Endothelial cell (in vitro differentiated cells): ENCODE data around the gene EIF4G3. TPM values are rescaled to one million over a fixed set of nuclear protein-coding genes. Genes with fewer than 3 reads are reported as not detected.

Source experiments
- DNase-seq: peaks from one replicate; pipeline ENCODE4 v3.0.0; 2021; ENCODE audit warnings: low spot score
- H3K27ac Mint-ChIP-seq: one replicate; pipeline ENCODE4 v1.8.0; 2021; ENCODE audit warnings: mixed read lengths, inconsistent platforms; ENCODE audit not compliant: unreplicated experiment
- H3K27me3 Mint-ChIP-seq: one replicate; pipeline ENCODE4 v1.8.0; 2021; ENCODE audit warnings: mild to moderate bottlenecking, moderate library complexity, mixed read lengths, inconsistent platforms; ENCODE audit not compliant: unreplicated experiment
- H3K36me3 Mint-ChIP-seq: one replicate; pipeline ENCODE4 v1.8.0; 2021; ENCODE audit warnings: mild to moderate bottlenecking, low read depth, mixed read lengths, inconsistent platforms; ENCODE audit not compliant: unreplicated experiment
- H3K4me1 Mint-ChIP-seq: one replicate; pipeline ENCODE4 v1.8.0; 2021; ENCODE audit warnings: mild to moderate bottlenecking, mixed read lengths, inconsistent platforms; ENCODE audit not compliant: unreplicated experiment
- H3K4me3 Mint-ChIP-seq: one replicate; pipeline ENCODE4 v1.8.0; 2021; ENCODE audit warnings: mild to moderate bottlenecking, mixed read lengths, inconsistent platforms; ENCODE audit not compliant: unreplicated experiment
- H3K9me3 Mint-ChIP-seq: one replicate; pipeline ENCODE4 v1.8.0; 2021; ENCODE audit warnings: mixed read lengths, inconsistent platforms; ENCODE audit not compliant: unreplicated experiment
- total RNA-seq: library from RNA; stranded (reverse); fragmentation: NEBNext Ultra II Directional; extraction: Animal tissue kit (Norgen Biotek cat#: 25700); gene quantifications from one replicate; pipeline ENCODE4 v1.2.1, GENCODE V29; 2021; ENCODE audit not compliant: unreplicated experiment
- TF ChIP-seq, protein P1 (sequence below): fragments of 200-600 bp; sonication (generic); IDR thresholded peaks from one replicate; pipeline ENCODE4 v1.5.0; 2021; ENCODE audit warnings: antibody characterized with exemption; ENCODE audit not compliant: unreplicated experiment

EIF4G3 gene
- total RNA-seq, 1 donor from 2014 or later: 87.6 TPM

DNA sequence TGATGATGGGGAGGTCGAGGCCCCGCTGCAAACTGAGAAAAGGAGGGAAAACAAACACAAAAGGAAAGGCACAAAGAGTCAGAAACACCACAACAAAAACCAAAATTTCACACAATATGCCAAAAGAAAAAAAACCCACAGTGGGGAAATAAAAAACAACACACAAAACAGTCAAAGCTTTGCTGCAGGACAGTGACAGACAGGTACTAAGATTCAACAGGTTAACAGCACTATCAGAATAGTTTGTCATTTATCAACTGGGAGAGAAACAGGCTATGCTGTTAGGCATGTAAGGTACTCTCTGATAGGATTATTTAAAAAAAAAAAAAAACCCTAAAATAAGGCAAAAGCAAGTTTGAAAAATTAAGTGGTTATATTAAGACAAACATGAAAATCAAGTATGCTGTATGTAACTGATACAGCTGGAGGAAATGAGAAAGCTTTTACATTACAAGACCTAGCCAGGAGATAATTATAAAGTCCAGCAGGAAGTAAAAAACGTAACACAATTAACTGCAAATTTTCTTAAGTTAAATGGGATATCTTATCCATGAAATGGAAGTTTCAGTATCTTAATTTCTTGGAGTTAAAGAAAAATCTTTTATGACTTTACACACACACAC, 179.0 kb downstream of the EIF4G3 start:
- TF ChIP-seq, protein P1, sequence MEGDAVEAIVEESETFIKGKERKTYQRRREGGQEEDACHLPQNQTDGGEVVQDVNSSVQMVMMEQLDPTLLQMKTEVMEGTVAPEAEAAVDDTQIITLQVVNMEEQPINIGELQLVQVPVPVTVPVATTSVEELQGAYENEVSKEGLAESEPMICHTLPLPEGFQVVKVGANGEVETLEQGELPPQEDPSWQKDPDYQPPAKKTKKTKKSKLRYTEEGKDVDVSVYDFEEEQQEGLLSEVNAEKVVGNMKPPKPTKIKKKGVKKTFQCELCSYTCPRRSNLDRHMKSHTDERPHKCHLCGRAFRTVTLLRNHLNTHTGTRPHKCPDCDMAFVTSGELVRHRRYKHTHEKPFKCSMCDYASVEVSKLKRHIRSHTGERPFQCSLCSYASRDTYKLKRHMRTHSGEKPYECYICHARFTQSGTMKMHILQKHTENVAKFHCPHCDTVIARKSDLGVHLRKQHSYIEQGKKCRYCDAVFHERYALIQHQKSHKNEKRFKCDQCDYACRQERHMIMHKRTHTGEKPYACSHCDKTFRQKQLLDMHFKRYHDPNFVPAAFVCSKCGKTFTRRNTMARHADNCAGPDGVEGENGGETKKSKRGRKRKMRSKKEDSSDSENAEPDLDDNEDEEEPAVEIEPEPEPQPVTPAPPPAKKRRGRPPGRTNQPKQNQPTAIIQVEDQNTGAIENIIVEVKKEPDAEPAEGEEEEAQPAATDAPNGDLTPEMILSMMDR: no peak
- Mint-ChIP-seq H3K27me3 (no peaks in the 10 kb centered on the region), H3K36me3 (no peaks in the 10 kb centered on the region), H3K4me3 (no peak overlapping the region), H3K9me3 (no peaks in the 10 kb centered on the region), H3K4me1 (peaks cover 2% of the 10 kb centered on the region), H3K27ac (no peak overlapping the region)
- DNase-seq: no peak

DNA sequence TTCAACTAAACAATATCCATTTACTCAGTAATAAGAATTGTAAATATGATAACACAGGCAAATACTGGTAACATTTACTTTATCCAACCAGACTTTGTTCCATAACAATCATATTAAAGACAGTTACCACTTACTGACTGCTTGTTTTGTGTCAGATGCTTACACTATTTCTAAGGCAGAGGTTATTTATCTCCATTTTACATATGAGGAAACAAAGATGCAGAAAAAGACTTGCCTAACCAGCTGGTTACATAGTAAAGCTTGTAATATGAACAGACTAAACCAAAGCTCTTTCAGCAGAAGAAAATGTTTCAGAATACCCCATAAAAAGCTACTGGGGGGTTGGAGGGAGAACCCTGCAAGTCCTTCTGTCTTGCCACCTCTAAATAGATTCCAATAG, 180.1 kb downstream of the EIF4G3 start:
- Mint-ChIP-seq H3K4me3 (no peak overlapping the region), H3K27ac (no peak overlapping the region), H3K4me1 (peaks cover 2% of the 10 kb centered on the region), H3K27me3 (no peaks in the 10 kb centered on the region), H3K36me3 (no peaks in the 10 kb centered on the region), H3K9me3 (no peaks in the 10 kb centered on the region)
- TF ChIP-seq, protein P1: no peak
- DNase-seq: no peak

DNA sequence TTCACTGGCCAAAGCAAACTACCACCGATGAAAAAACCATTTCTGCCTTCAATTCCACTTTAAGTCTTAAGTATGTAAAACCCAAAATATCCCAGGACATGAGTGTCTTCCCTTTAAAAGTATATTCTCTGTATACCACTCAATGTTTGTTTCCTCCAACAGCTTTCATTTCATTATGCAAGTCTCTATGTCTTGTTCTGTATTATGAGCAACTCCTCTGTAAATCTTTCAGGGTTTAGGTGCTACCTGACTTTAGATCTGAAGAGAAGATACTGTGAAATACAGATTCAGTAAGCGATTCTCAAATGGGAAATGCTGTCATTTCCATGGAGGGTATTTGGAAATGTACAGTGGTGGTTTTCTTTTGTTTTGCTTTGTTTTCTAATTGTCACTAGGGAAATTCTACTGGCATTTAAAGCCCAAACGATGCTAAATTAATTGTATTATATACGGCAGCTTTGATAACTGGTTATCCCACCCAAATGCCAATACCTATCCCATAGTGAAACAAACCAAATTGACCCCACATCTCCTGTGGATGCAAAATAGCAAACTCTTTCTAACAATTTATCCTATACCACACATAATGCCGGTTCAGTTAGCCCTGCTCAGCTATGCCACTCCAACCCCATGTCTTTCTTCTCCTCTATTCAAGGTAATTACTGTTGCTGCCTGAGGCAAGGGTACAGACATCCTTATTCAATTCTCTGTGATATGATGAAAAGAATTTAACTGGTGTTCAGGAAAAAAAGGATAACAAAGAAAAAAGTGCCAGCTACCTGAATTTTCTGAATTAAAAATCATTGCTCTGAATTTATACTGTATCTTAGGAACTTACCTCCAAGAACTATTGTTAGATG, 182.8 kb downstream of the EIF4G3 start:
- TF ChIP-seq, protein P1: no peak
- Mint-ChIP-seq H3K4me1 (peaks cover 2% of the 10 kb centered on the region), H3K9me3 (no peaks in the 10 kb centered on the region), H3K4me3 (no peak overlapping the region), H3K36me3 (peaks cover 2% of the 10 kb centered on the region), H3K27ac (peak overlapping the region; percentile 50), H3K27me3 (peaks cover 2% of the 10 kb centered on the region)
- DNase-seq: no peak

DNA sequence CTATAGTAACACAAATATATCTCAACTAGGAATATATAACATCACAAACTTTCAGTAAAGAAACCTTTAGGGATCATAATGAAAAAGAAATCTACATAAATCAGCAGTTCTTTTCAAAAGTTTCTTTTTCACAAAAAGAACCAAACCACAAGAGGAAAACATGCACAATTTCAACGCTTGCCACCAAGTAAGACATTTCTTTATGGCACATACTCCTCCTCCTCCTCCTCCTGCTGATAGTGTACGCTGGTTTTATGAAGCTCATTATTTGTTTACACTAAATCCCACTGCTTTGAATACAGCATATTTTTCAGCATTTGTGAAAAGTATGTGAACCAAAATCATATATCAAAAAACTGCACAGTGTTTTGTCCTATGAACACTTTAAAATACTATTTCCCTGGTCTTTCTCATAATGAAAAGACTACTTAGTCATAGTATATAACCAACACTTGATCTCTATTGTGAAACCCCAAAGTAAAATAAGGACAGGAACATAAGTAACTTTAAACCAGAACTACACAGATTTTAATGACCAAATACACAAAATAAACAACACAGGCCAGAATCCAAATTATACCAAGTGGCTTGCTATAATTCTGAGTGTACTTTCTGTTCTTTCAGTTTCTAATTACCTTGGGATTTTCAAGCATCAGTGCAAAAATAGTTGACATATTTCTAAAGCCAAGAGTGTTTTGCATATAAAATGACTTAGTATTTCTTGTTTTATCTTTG, 184.2 kb downstream of the EIF4G3 start:
- Mint-ChIP-seq H3K4me1 (no peaks in the 10 kb centered on the region), H3K36me3 (peaks cover 2% of the 10 kb centered on the region), H3K4me3 (no peak overlapping the region), H3K27ac (no peak overlapping the region), H3K27me3 (peaks cover 2% of the 10 kb centered on the region), H3K9me3 (no peaks in the 10 kb centered on the region)
- no peak for DNase-seq
- TF ChIP-seq, protein P1: no peak
